Large intestine (tissue), 3 donors: ENCODE results near the gene PLXNA4. TPM values are rescaled to one million over a fixed set of nuclear protein-coding genes. Genes with fewer than 3 reads are reported as not detected.

ENCODE experiments used
- DNase-seq, 2 donors: peaks; one replicate each; pipeline versions ENCODE4 v3.0.0 to v3.0.0-alpha.2; 2013
- H3K27ac ChIP-seq: one replicate; pipeline ENCODE4 v1.5.1; 2013; ENCODE audit warnings: low read length
- H3K27me3 ChIP-seq: 2 replicates; pipeline ENCODE4 v1.6.1; 2013; ENCODE audit warnings: low read length; ENCODE audit not compliant: control insufficient read depth, insufficient read depth
- H3K36me3 ChIP-seq: 2 replicates; pipeline ENCODE4 v1.6.1; 2013; ENCODE audit warnings: low read length; ENCODE audit not compliant: control insufficient read depth, insufficient read depth
- H3K4me1 ChIP-seq: one replicate; pipeline ENCODE4 v1.6.1; 2013; ENCODE audit warnings: low read length; ENCODE audit not compliant: control insufficient read depth, insufficient read depth
- H3K4me3 ChIP-seq: one replicate; pipeline ENCODE4 v1.5.1; 2013; ENCODE audit warnings: low read length
- H3K9me3 ChIP-seq: one replicate; pipeline ENCODE4 v1.6.1; 2013; ENCODE audit warnings: mild to moderate bottlenecking, low read depth, low read length, moderate library complexity; ENCODE audit not compliant: control insufficient read depth
- WGBS: methylation state at CpG from one replicate; pipeline ENCODE4 v1.1.5; 2013; ENCODE audit warnings: low lambda C conversion rate; ENCODE audit not compliant: insufficient coverage; 5-methylcytosine and 5-hydroxymethylcytosine counted together
- polyA plus RNA-seq: library from polyadenylated mRNA; unstranded; fragments of 120-200 nt; gene quantifications from one replicate; pipeline ENCODE4 v1.2.1, GENCODE V29; 2013

Gene PLXNA4
- polyA plus RNA-seq, 1 donor = 3.2 TPM

DNA sequence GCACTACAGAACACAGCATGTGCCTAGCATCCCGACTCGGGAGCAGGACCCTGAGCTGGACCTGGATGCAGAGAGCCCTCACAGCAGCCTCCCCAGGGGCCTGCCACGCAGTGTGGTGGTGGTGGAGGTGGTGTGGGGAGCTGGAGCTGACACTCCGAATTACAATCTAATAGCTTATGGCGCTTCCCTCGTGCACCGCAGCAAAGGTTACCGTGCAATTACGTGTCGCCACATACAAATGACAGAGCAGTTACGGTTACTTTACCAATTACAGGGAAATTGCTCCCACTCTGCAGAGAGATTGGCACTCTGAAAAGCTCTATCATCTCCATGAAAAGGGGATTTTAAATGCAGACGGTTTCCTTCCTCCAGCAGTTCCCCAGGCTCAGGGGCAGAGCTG lies 81.8 kb downstream of the PLXNA4 start:
- Histone ChIP-seq H3K36me3 (no peaks in the 10 kb centered on the region), H3K27me3 (peaks cover 9% of the 10 kb centered on the region), H3K4me3 (no peak overlapping the region), H3K9me3 (no peaks in the 10 kb centered on the region), H3K27ac (no peak overlapping the region), H3K4me1 (peaks cover 2% of the 10 kb centered on the region)
- 100% methylated on average over 3 of the region's 12 CpGs for WGBS
- no peak for DNase-seq

DNA sequence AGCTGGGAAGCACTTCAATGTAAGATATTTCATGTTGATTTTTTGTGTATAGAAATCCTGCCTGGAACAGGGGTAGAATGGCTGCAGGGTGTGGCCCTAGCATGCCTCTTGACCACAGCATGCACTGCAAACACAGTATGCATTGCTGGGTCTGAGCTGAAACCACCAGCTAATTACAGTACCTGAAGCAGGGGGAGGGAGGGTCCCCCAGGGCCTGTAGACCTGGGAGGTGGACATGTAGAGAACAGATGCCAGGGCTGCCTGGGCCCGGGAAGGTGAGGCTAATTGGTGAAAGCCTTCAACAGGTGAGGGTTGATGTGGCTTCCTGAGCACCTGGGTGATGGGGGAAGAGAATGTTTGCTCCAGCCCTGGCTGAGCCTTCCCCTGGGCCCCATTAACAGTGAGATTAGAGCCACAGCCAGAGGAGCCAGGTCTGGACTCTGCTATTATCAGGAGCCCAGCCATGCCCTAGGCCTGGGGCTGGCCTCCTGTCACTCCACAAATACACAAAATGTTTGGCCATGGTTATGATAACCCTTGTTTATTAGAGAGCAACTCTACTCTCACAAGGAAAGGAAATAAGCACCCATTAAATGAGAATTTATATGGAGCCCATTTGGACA lies 83.3 kb downstream of the PLXNA4 start:
- Histone ChIP-seq H3K27me3 (peaks cover 15% of the 10 kb centered on the region), H3K27ac (no peak overlapping the region), H3K36me3 (no peaks in the 10 kb centered on the region), H3K4me3 (no peak overlapping the region), H3K4me1 (peaks cover 2% of the 10 kb centered on the region), H3K9me3 (no peaks in the 10 kb centered on the region)
- no peak for DNase-seq
- no CpG with 5 or more reads among the region's 1 CpG for WGBS

DNA sequence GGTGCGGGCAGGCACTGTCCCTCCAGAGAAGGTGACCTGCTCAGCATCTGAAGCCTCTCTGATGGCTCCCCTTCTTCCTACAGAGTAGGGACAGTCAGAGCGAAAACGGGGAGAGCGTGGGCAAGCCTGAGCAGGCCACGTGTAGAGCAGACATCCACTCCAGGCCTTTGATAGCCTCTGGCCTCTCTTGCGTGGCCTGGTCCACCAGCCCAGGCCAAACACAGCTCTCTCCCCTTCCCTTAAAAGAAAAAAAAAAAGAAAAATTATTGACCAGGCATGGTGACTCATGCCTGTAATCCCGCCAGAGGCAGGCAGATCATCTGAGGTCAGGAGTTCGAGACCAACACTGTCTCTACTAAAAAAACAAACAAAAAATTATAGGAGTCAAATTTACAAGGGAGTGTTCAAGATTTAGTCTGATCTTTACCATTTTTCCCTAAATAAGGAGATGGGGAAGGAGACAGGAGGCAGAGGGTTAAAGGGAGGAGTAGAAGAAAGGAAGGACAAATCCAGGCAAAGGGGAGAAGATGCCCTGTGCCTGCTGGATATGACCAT lies 84.8 kb downstream of the PLXNA4 start:
- no peak overlapping the region for H3K27ac ChIP-seq
- peaks cover 2% of the 10 kb centered on the region for H3K4me1 ChIP-seq
- no peaks in the 10 kb centered on the region for H3K9me3 ChIP-seq
- no peaks in the 10 kb centered on the region for H3K36me3 ChIP-seq
- no peak overlapping the region for H3K4me3 ChIP-seq
- no peak for DNase-seq
- peaks cover 23% of the 10 kb centered on the region for H3K27me3 ChIP-seq
- 54% methylated on average over 2 of the region's 8 CpGs for WGBS

- DNase-seq = no peak
- H3K4me3 ChIP-seq = no peak overlapping the region
- H3K27ac ChIP-seq = no peak overlapping the region
- no peaks in the 10 kb centered on the region for H3K36me3 ChIP-seq
- H3K4me1 ChIP-seq = peaks cover 2% of the 10 kb centered on the region
- no peaks in the 10 kb centered on the region for H3K9me3 ChIP-seq
- H3K27me3 ChIP-seq = peaks cover 27% of the 10 kb centered on the region
- no CpG with 5 or more reads among the region's 4 CpGs for WGBS
Measured at GRCh38 chr7:132490474-132490873, 85.8 kb downstream of the PLXNA4 start.

GRCh38 chr7:132489776-132490237 lies 86.5 kb downstream of the PLXNA4 start:
- no CpG with 5 or more reads among the region's 6 CpGs for WGBS
- H3K36me3 ChIP-seq = no peaks in the 10 kb centered on the region
- no peaks in the 10 kb centered on the region for H3K9me3 ChIP-seq
- H3K27me3 ChIP-seq = peaks cover 27% of the 10 kb centered on the region
- no peak overlapping the region for H3K4me3 ChIP-seq
- peak; percentile 56 to 58 for DNase-seq
- peaks cover 2% of the 10 kb centered on the region for H3K4me1 ChIP-seq
- H3K27ac ChIP-seq = no peak overlapping the region

GRCh38 chr7:132488634-132489302 lies 87.5 kb downstream of the PLXNA4 start:
- Histone ChIP-seq H3K27ac (no peak overlapping the region), H3K4me1 (peaks cover 2% of the 10 kb centered on the region), H3K27me3 (peaks cover 33% of the 10 kb centered on the region), H3K36me3 (no peaks in the 10 kb centered on the region), H3K4me3 (no peak overlapping the region), H3K9me3 (no peaks in the 10 kb centered on the region)
- WGBS = no CpG with 5 or more reads among the region's 6 CpGs
- DNase-seq = no peak

DNA sequence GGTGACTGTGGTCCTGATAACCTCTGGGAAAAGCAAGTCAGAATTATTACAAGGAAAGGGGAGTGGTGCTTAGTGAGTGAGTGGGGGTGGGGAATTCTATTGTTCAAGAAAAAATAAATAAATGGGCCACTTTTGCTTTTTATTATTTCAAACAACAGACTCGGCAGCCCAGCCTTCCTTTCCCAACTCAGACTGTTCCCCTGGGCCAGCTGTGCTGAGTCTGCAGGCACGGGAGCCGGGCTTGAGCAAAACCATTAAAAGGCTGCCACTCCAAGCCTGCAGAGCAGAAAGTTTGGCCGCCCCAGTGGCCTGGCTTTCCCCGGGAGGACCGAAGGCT lies 90.0 kb downstream of the PLXNA4 start:
- Histone ChIP-seq H3K36me3 (no peaks in the 10 kb centered on the region), H3K27ac (no peak overlapping the region), H3K9me3 (no peaks in the 10 kb centered on the region), H3K27me3 (peaks cover 41% of the 10 kb centered on the region), H3K4me1 (peaks cover 2% of the 10 kb centered on the region), H3K4me3 (no peak overlapping the region)
- DNase-seq = no peak
- 60% methylated on average over 1 of the region's 6 CpGs for WGBS

DNA sequence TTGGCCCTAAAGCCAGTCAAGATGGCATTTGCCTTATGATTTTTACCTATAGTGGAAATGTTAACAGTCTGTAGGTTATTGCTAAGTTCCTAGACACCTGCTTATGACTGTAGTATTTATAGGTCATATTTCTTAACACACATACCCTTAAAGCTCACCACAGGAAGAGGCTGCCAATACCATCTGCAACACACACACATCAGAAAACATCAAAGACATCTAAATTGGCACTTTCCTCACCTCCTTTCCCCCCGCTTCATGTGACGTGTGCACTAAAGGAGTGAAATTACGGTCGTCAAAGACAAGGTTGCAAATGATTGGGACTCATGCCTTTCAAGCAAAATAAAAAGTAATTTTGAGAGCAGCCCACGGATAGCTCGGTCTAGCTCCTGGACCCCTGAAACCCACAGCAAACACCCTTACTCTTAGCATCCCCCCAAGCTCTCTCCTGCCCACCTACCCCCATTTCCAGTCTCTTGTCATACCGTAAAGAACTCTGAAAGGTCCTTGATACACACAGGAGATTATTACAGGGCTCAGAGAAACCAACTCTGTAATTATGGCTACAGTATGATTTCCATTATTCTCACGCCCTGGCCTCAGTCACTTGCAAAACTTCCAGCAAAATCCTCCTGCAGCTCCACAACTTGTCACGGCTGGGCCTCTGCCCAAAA lies 90.5 kb downstream of the PLXNA4 start:
- Histone ChIP-seq H3K4me1 (peaks cover 2% of the 10 kb centered on the region), H3K9me3 (no peaks in the 10 kb centered on the region), H3K27ac (no peak overlapping the region), H3K36me3 (no peaks in the 10 kb centered on the region), H3K27me3 (peaks cover 45% of the 10 kb centered on the region), H3K4me3 (no peak overlapping the region)
- no peak for DNase-seq
- WGBS = 90% methylated on average over 6 of the region's 9 CpGs

GRCh38 chr7:132485136-132485535 lies 91.1 kb downstream of the PLXNA4 start:
- Histone ChIP-seq H3K4me1 (peaks cover 2% of the 10 kb centered on the region), H3K27ac (no peak overlapping the region), H3K36me3 (no peaks in the 10 kb centered on the region), H3K4me3 (no peak overlapping the region), H3K27me3 (peaks cover 47% of the 10 kb centered on the region), H3K9me3 (no peaks in the 10 kb centered on the region)
- DNase-seq = peak in 1 of 2 donors; percentile 52
- 30% methylated on average over 1 of the region's 6 CpGs for WGBS

DNA sequence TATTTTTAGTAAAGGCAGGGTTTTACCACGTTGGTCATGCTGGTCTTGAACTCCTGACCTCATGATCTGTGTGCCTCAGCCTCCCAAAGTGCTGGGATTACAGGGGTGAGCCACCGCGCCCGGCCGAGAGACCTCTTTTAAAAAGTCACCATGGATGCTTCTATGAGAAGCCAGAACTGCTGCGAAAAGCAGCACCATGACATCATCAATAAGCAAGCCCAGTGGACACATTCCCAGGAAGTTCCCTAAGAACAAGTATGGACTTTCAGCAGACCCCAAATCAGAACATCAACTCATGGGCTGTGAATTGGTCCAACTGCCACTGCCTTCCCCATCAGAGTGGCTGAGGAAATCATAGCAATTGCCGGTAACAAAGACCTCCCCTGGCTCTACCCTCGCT lies 93.4 kb downstream of the PLXNA4 start:
- WGBS = no CpG with 5 or more reads among the region's 8 CpGs
- Histone ChIP-seq H3K9me3 (no peaks in the 10 kb centered on the region), H3K4me1 (no peaks in the 10 kb centered on the region), H3K27me3 (peaks cover 37% of the 10 kb centered on the region), H3K27ac (no peak overlapping the region), H3K36me3 (no peaks in the 10 kb centered on the region), H3K4me3 (no peak overlapping the region)
- DNase-seq = no peak
